Colonic mucosa (tissue), 4 donors: Measurements from ENCODE around the gene ESPL1. TPM values are rescaled to one million over a fixed set of nuclear protein-coding genes. Genes with fewer than 3 reads are reported as not detected.

ENCODE experiments used
- DNase-seq: peaks from one replicate; pipeline ENCODE4 v3.0.0-alpha.2; 2020
- H3K27ac ChIP-seq: fragments of 200-600 bp; one replicate; pipeline ENCODE4 v1.8.0; 2021
- H3K27me3 ChIP-seq: fragments of 200-600 bp; one replicate; pipeline ENCODE4 v1.8.0; 2021
- H3K36me3 ChIP-seq: fragments of 200-600 bp; one replicate; pipeline ENCODE4 v1.8.0; 2021
- H3K4me1 ChIP-seq: fragments of 200-600 bp; one replicate; pipeline ENCODE4 v1.8.0; 2021; ENCODE audit warnings: mild to moderate bottlenecking
- H3K4me3 ChIP-seq: fragments of 200-600 bp; one replicate; pipeline ENCODE4 v1.8.0; 2021
- H3K9ac ChIP-seq, 2 donors: one replicate each; pipeline ENCODE4 v1.7.0; 2013; ENCODE audit warnings: control low read depth in 2 of 2, low read depth in 2 of 2, low read length in 2 of 2
- H3K9me3 ChIP-seq: fragments of 200-600 bp; one replicate; pipeline ENCODE4 v1.8.0; 2021
- intact Hi-C: fragments of 100-400 bp; cut with DNase I; formaldehyde crosslinking; loops from one replicate; pipeline ENCODE4 v1.14.1; 2022
- total RNA-seq, 2 donors: library from RNA; stranded (reverse); fragmentation: NEBNext Ultra II Directional in 1 of 2; extraction: Animal tissue kit (Norgen Biotek cat#: 25700) in 1 of 2; gene quantifications; one replicate each; pipeline ENCODE4 v1.2.1, GENCODE V29; 2021
- TF ChIP-seq, protein P1 (sequence below): fragments of 200-600 bp; IDR thresholded peaks from one replicate; pipeline ENCODE4 v1.8.0; 2022; ENCODE audit warnings: antibody characterized with exemption, mild to moderate bottlenecking
- donor health status: healthy.
- donor health status: DM: no; HTN: no; CAD: no.
- donor health status: DM: no; HTN: no; CAD: no.

Gene ESPL1
- total RNA-seq, 2 donors from 2014 or later: 9.6 to 34.6 TPM

DNA sequence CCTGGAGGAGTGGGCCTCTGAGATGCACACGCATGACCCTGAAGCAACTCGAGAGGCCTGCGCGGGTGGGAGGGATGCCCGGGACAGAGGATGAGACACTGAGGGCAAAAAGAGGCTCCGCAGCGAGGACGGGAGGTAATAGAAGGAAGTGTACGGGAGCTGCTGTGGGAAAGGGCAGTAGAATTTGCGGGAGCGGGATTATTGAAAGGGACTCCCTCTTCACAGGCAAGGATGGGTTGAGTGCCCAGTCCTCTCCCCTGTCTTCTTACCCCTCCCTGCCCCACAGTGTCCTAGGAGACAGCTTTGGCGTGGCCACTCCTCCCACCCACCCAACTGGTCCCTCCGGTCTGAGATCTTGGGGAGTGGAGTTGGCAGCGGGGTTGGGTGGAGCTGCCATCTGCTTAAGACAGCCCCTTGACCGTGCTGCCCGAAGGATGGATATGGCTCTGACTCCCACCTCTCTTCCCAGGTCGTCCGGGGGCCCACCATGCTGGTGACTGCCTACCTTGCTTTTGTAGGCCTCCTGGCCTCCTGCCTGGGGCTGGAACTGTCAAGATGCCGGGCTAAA is 15.7 kb upstream of the ESPL1 start:
- peak; percentile 76 for DNase-seq
- Histone ChIP-seq H3K27ac (peak overlapping the region; percentile 89), H3K4me1 (peaks cover 4% of the 10 kb centered on the region), H3K9me3 (no peaks in the 10 kb centered on the region), H3K36me3 (no peaks in the 10 kb centered on the region), H3K4me3 (peak overlapping the region; percentile 83), H3K9ac (peak overlapping the region; percentile 85 to 98), H3K27me3 (no peaks in the 10 kb centered on the region)
- TF ChIP-seq, protein P1, sequence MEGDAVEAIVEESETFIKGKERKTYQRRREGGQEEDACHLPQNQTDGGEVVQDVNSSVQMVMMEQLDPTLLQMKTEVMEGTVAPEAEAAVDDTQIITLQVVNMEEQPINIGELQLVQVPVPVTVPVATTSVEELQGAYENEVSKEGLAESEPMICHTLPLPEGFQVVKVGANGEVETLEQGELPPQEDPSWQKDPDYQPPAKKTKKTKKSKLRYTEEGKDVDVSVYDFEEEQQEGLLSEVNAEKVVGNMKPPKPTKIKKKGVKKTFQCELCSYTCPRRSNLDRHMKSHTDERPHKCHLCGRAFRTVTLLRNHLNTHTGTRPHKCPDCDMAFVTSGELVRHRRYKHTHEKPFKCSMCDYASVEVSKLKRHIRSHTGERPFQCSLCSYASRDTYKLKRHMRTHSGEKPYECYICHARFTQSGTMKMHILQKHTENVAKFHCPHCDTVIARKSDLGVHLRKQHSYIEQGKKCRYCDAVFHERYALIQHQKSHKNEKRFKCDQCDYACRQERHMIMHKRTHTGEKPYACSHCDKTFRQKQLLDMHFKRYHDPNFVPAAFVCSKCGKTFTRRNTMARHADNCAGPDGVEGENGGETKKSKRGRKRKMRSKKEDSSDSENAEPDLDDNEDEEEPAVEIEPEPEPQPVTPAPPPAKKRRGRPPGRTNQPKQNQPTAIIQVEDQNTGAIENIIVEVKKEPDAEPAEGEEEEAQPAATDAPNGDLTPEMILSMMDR: no peak
- intact Hi-C loops: no loop called here

DNA sequence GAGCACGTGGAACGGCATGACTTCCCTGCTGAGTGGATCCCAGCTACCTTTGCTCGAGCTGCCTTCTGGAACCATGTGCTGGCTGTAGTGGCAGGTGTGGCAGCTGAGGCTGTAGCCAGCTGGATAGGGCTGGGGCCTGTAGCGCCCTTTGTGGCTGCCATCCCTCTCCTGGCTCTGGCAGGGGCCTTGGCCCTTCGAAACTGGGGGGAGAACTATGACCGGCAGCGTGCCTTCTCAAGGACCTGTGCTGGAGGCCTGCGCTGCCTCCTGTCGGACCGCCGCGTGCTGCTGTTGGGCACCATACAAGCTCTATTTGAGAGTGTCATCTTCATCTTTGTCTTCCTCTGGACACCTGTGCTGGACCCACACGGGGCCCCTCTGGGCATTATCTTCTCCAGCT is 14.8 kb upstream of the ESPL1 start:
- DNase-seq: no peak
- TF ChIP-seq, protein P1: no peak
- Histone ChIP-seq H3K9ac (peak overlapping the region; percentile 85 to 98), H3K9me3 (no peaks in the 10 kb centered on the region), H3K27me3 (no peaks in the 10 kb centered on the region), H3K36me3 (no peaks in the 10 kb centered on the region), H3K4me3 (no peak overlapping the region), H3K27ac (no peak overlapping the region), H3K4me1 (peaks cover 4% of the 10 kb centered on the region)
- intact Hi-C loops: no loop called here

DNA sequence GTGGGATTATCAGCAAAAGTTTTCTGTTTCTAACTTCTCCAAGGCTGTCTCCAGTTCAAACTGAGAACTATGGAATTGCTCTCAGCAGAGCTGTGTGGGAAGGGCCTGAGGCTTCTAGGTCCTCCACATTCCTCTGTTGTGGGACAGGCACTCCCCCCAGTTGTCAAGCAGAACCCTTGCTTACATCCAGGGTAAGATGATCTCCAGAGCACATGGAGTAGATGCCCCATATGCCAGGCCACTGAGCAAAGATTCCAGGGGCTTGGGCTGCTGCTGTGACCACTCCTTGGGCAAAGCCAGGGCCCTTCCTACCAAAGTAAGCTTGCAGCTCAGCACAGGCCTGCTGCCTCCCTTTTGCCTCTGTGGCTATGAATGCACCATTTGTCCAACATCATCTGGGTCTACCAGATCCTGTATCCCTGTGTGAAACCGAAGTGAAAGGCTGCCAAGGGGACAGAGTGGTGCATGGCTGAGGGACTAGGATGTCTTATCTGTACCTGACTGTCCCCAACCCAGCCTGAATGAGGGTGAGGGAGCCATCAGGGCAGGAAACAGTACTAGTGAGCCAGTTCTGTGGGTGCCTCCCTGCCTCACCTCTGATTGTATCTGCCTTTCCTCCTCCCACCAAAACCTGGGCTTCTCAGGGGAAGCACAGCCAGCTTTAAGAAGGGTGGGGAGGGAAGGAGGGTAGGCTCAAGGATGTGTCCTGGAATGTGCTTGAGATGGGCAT is 13.1 kb upstream of the ESPL1 start:
- TF ChIP-seq, protein P1: no peak
- Histone ChIP-seq H3K4me1 (peaks cover 4% of the 10 kb centered on the region), H3K27me3 (no peaks in the 10 kb centered on the region), H3K36me3 (no peaks in the 10 kb centered on the region), H3K27ac (no peak overlapping the region), H3K4me3 (no peak overlapping the region), H3K9ac (no peak overlapping the region), H3K9me3 (no peaks in the 10 kb centered on the region)
- DNase-seq: no peak
- intact Hi-C loops: no loop called here

DNA sequence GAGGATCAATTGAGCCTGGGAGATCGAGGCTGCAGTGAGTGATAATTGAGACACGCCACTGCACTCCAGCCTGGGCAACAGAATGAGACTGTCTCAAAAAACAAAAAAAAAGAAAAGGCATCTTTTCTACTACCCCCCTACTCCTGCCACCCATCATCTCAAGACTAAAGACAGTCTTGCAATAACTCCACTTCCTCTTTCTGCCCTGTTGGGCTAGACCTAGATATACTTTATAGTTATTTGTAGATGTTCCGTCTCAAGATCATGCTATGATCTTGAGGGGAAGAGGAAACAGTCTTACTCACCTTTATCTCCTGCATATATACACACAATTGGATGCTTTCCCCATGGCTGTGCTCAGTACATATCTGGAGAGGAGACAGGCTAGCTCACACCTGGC is 12.1 kb upstream of the ESPL1 start:
- TF ChIP-seq, protein P1: no peak
- no peaks in the 10 kb centered on the region for H3K27me3 ChIP-seq
- H3K4me1 ChIP-seq: peaks cover 3% of the 10 kb centered on the region
- no peak overlapping the region for H3K9ac ChIP-seq
- no peak for DNase-seq
- H3K9me3 ChIP-seq: no peaks in the 10 kb centered on the region
- intact Hi-C loops: no loop called here
- H3K36me3 ChIP-seq: no peaks in the 10 kb centered on the region
- H3K4me3 ChIP-seq: no peak overlapping the region
- H3K27ac ChIP-seq: no peak overlapping the region

DNA sequence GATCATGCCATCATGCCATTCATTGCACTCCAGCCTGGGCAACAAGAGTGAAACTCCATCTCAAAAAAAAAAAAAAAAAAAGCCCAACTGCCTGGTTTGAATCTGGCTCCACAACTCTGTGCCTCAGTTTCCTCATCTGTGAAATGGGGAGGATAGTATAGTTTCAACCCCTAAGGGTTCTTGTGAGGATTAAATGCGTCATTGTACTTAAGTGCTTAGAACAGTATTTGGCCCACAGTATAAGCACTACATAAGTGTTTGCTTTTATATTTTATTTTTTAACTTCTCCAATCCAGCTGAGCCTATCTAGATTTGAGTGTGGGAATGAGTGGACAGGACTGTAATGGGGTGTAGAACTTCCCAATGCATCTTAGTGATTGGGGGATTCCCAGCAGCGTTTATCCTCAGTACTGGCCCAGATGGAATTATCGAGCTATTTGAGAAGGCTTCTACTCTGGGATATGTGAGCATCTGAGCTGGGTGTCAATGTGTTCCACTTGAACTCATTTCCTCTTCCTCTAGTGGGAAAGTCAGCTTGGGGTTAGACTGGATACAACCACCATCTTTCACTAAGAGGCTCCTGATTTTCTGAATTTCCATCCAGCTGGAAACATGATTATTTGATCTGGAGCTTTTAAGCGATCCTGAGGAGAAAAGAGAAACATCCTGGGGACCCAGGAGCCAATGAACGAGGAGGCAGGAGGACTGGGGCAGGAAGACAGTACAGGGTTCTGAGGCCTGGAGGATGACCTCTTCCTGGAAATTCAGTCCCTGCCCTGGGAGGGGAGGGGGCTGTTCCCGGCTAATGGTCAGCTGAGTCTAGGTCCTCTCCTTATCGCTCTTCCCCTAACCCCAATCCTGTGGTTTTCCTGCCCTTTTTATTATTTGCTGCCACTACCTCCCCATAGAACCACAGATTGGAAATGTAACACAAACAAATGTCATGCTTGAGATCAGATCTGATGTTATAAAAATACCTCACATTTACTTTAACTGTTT is 9.3 kb upstream of the ESPL1 start:
- intact Hi-C loops: no loop called here
- H3K27ac ChIP-seq: no peak overlapping the region
- TF ChIP-seq, protein P1: no peak

More for the DNA sequence above, 9.3 kb upstream of the ESPL1 start:
- H3K27me3 ChIP-seq: no peaks in the 10 kb centered on the region
- no peaks in the 10 kb centered on the region for H3K4me1 ChIP-seq
- no peak overlapping the region for H3K9ac ChIP-seq
- no peaks in the 10 kb centered on the region for H3K9me3 ChIP-seq
- DNase-seq: no peak
- no peaks in the 10 kb centered on the region for H3K36me3 ChIP-seq
- no peak overlapping the region for H3K4me3 ChIP-seq
